Tibial artery (tissue), 4 donors: ENCODE results near the gene CDC73.

Experiments
- DNase-seq, 2 donors: peaks; one replicate each; pipeline ENCODE4 v3.0.0-alpha.2; 2019
- H3K27ac ChIP-seq, 2 donors: fragments of 200-600 bp; sonication (generic) in 1 of 2; 1 replicate in 1 of 2; 2 replicates in 1 of 2; pipeline ENCODE4 v1.5.1; 2018 to 2019; ENCODE audit warnings: mild to moderate bottlenecking in 1 of 2
- H3K27me3 ChIP-seq, 2 donors: fragments of 200-600 bp; sonication (generic) in 1 of 2; one replicate each; pipeline versions ENCODE4 v1.5.1 to v1.6.0; 2016 to 2019
- H3K36me3 ChIP-seq, 3 donors: fragments of 200-600 bp; sonication (generic) in 2 of 3; one replicate each; pipeline ENCODE4 v1.5.1; 2016 to 2019; ENCODE audit warnings: mild to moderate bottlenecking in 2 of 3
- H3K4me1 ChIP-seq, 4 donors: fragments of 200-600 bp; sonication (generic) in 2 of 4; 1 replicate in 3 of 4; 2 replicates in 1 of 4; pipeline ENCODE4 v1.5.1; 2016 to 2019
- H3K4me3 ChIP-seq, 2 donors: fragments of 200-600 bp; sonication (generic) in 1 of 2; 1 replicate in 1 of 2; 2 replicates in 1 of 2; pipeline ENCODE4 v1.5.1; 2018 to 2019; ENCODE audit warnings: mild to moderate bottlenecking in 2 of 2
- H3K9me3 ChIP-seq, 3 donors: fragments of 200-600 bp; sonication (generic) in 1 of 3; one replicate each; pipeline ENCODE4 v1.5.1; 2016 to 2019
- CTCF ChIP-seq, 2 experiments: fragments of 200-600 bp in 1 of 2; fragments of 450-650 bp in 1 of 2; IDR thresholded peaks; one replicate each; pipeline ENCODE4 v1.5.1; 2017 to 2019; ENCODE audit warnings: antibody characterized with exemption in 2 of 2, mild to moderate bottlenecking in 1 of 2, moderate library complexity in 1 of 2
- intact Hi-C: fragments of 100-400 bp; cut with DNase I; formaldehyde crosslinking; loops from one replicate; pipeline ENCODE4 v1.15.0; 2023; ENCODE audit warnings: low total_unique reads

CDC73 gene

DNA sequence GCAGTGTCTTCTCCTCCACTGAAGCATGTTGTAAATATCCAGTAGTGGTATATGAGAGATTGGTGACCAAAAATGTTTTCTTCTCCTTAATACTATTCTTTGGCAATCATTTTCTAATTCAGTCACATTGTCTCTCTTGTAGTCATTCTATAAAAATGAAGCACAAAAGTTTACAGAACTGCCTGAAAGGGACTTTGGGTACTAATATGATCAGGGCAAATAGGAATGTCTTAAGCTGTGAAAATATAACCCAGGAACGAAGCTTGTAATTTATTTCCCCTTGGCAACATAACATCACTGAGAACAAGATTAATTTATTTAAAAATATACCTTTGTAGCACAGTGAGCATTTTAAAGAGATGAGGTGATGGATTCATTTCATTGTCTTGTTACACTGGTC, 59.7 kb downstream of the CDC73 start:
- Histone ChIP-seq H3K27me3 (no peaks in the 10 kb centered on the region), H3K4me1 (peaks cover 0 to 61% (median 16%) of the 10 kb centered on the region in 4 donors), H3K27ac (peak overlapping the region in 1 of 2 donors; percentile 11), H3K4me3 (no peak overlapping the region), H3K36me3 (no peaks in the 10 kb centered on the region), H3K9me3 (no peaks in the 10 kb centered on the region)
- DNase-seq: no peak
- no peak for TF ChIP-seq CTCF (IDR thresholded peaks at IDR 0.05)
- intact Hi-C loops: no loop called here

DNA sequence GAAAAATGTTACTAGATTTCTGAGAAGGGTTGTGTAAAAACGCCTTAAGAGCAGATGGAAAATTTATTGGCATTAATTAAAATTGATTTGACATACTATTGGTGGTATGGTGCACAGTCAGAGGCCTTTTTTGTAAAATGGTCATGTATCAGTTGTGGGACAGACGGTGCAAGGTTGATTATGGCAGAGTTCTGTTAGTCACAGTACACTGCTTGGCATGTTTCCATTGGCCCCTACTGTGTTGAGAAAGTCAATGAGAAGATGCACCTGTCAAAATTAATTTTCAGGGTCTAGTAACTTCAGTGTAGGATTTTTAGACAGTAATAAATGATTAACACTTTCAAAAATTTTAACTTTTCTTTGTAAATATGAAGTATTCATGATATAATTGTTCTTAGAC, 60.2 kb downstream of the CDC73 start:
- Histone ChIP-seq H3K4me1 (peaks cover 0 to 64% (median 18%) of the 10 kb centered on the region in 4 donors), H3K27me3 (no peaks in the 10 kb centered on the region), H3K4me3 (no peak overlapping the region), H3K36me3 (no peaks in the 10 kb centered on the region), H3K27ac (no peak overlapping the region), H3K9me3 (no peaks in the 10 kb centered on the region)
- intact Hi-C loops: no loop called here
- DNase-seq: no peak
- no peak for TF ChIP-seq CTCF (IDR thresholded peaks at IDR 0.05)

DNA sequence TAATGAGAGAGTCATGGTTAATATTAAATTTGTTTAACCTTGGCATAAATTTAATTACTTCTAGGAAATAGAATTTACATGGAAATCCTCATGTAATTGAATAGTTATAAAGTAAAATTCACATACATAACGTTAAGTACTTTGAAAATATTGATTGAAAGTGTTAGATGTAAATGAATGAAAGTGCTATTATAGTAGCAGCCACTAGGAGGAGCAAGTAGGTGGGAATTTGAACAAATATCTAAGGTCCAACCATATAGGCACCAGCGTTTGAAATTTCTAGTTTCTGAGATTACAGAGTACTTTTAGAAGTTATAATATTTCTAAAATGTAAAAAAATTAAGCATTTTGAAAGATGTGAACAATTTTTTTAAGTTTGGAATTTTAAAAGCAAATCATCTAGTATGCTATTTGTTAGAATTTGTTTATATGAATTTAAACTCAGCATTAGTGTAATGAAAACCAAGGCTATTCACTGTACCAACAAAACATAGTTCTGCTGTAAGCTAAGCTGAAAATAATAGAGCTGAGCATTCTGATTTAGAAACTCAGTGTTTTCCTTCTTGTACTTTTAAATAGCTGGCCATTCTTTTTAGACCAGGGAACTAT, 61.3 kb downstream of the CDC73 start:
- H3K36me3 ChIP-seq: no peaks in the 10 kb centered on the region
- TF ChIP-seq CTCF (IDR thresholded peaks at IDR 0.05): peak; percentile 61 to 71
- H3K27me3 ChIP-seq: no peaks in the 10 kb centered on the region
- peaks cover 0 to 76% (median 19%) of the 10 kb centered on the region in 4 donors for H3K4me1 ChIP-seq
- peak overlapping the region in 1 of 2 donors; percentile 36 for H3K27ac ChIP-seq
- DNase-seq: no peak
- no peaks in the 10 kb centered on the region for H3K9me3 ChIP-seq
- no peak overlapping the region for H3K4me3 ChIP-seq
- intact Hi-C loops: no loop called here

DNA sequence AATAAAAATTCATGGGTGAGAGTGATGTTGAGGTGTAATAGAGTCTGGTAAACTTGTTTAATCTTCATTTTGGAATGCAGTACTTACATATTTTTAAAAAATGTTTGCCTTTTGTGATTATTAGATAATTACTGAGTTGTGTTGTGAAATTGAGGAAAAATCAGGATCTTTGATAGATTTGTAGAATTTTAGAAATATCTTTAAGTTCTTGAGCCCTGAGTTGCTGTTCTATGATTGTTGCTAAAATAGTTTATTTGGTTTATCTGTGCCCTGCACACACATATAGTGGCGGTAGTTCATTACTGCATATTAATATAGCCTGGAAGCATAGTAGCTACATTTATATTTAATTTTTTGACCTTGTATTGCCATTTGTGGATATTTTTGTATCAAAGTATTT, 62.9 kb downstream of the CDC73 start:
- intact Hi-C loops: no loop called here
- no peak overlapping the region for H3K27ac ChIP-seq
- no peak for TF ChIP-seq CTCF (IDR thresholded peaks at IDR 0.05)
- peaks cover 0 to 91% (median 19%) of the 10 kb centered on the region in 4 donors for H3K4me1 ChIP-seq
- no peak overlapping the region for H3K4me3 ChIP-seq
- no peaks in the 10 kb centered on the region for H3K9me3 ChIP-seq
- H3K27me3 ChIP-seq: no peaks in the 10 kb centered on the region
- H3K36me3 ChIP-seq: no peaks in the 10 kb centered on the region
- DNase-seq: no peak

GRCh38 chr1:193185211-193185610, 63.4 kb downstream of the CDC73 start:
- H3K4me3 ChIP-seq: no peak overlapping the region
- no peaks in the 10 kb centered on the region for H3K9me3 ChIP-seq
- H3K36me3 ChIP-seq: no peaks in the 10 kb centered on the region
- H3K4me1 ChIP-seq: peaks cover 0 to 95% (median 19%) of the 10 kb centered on the region in 4 donors
- TF ChIP-seq CTCF (IDR thresholded peaks at IDR 0.05): no peak
- no peaks in the 10 kb centered on the region for H3K27me3 ChIP-seq
- DNase-seq: no peak
- intact Hi-C loops: no loop called here
- H3K27ac ChIP-seq: no peak overlapping the region
